GM19025 (cell line): ENCODE measurements around the gene TANGO6.
"Not testable (repeated sequence)": the region's sequence is repeated elsewhere in the genome, so short reads cannot be mapped to it uniquely, and the experiment has no call there.

ENCODE experiments used
- ATAC-seq: cut with Tn5 transposase; IDR thresholded peaks from one replicate; pipeline ENCODE4 v1.9.1; 2021; ENCODE audit warnings: mild to moderate bottlenecking, low read depth, moderate library complexity; ENCODE audit not compliant: unreplicated experiment

The TANGO6 gene

DNA sequence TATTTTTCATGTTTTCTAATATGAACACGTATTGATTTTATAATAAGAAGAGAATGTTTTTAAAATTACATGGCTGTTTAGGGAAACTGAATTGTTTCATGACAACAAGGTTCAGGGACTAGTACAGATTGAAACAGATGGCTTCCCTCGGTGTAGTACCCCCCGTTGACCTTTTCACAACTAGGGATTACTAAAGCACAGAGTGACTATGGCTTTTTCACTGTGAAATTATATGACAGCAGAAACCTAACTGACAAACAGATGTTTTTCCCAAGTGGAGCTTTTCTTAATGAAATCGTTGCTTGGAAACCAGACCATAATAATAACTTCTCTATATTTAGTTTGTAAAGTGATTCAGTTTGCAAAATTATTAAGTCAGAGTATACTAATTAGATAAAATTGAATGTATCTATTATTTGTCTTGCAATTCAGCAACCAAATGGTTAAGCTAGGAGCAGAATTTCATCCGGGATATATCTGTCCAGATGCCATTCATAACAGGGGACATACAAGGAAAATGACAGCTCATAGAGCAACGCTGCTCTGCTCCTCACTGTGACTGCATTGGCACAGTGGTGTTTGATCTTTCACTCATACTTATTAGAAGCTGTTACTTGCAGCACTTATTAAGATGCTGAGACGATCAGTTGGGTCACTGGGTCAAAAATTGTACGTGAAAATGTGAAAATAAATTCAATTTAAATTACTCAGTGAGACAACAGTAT is 111.7 kb downstream of the TANGO6 start:
- no peak for ATAC-seq

DNA sequence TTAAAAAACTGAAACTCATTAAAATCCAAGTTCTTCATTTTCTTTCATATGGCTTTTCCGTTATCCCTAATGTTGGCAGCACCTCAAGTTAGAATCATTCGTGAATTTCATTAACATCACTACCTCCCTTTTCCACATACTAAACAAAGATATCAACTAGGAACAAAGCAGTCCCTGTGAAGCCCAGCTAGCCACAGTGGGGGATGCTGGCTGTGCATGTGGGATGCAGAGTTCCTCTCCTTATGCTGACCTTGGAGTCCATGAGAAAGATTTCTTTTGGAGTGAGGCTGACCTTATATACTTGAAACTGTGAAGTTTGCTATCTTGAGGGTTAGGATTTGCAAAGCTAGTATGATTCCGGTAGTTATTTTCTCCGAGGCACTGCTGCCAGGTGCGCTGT is 117.6 kb downstream of the TANGO6 start:
- ATAC-seq, result no peak

GRCh38 chr16:68961778-68962402 is 118.6 kb downstream of the TANGO6 start:
- ATAC-seq, result no peak

DNA sequence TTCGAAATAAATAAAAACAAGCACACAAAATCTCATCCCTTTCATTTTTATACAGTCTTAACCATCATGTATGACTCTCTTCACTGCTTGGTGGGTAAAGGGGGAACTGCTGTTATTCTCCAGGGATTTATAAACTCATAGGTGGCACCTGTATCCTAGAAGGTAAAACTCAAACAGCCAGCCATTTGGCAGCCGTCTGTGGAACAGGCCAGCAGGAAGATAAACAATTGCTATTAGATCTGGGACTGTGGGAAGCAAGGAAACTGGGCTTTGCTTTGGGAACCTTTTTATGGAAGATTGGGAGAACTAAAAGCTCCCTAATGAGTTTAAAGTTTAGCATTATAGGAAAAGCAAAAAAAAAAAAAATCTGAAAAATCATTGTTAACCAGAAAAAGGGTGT is 126.0 kb downstream of the TANGO6 start:
- no peak for ATAC-seq

DNA sequence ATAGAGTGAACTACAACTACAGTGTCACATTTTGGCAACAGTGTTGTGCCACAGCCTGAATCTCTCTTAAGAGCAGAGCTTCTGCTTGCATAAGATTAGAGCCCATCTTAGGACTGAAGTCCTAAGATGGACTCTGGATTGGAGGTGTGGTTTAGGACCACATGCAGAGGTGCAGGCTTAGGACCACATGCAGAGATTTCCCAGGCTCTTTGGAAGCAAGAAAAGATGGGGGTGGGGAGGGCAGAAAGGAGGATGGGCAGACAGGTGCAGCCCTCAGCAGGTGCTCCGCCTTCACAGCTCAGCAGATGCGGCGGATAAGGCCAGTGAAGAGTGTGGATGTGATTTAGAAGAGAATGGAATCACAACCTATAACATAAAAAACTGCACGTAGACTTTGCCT is 128.7 kb downstream of the TANGO6 start:
- ATAC-seq, result no peak

DNA sequence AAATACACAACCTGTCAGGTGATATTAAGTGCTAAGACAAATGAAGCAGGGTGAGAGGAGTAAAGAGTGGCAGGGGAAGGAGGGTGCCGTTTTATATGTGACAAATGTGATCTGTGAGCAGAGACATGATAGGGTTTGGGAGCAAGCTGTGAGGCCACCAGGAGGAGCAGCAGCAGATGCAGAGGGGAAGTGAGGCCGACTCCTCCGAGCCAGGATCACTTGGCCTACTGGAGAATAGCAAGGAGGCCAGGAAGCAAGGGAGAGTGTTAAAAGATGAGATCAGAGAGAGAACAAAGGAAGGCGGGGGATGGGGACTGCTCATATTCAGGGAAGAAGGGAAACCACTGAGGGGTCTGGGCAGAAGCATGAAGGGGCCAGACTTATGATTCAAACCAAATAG is 129.4 kb downstream of the TANGO6 start:
- ATAC-seq, result no peak

GRCh38 chr16:68973611-68974120 is 130.3 kb downstream of the TANGO6 start:
- no peak for ATAC-seq

DNA sequence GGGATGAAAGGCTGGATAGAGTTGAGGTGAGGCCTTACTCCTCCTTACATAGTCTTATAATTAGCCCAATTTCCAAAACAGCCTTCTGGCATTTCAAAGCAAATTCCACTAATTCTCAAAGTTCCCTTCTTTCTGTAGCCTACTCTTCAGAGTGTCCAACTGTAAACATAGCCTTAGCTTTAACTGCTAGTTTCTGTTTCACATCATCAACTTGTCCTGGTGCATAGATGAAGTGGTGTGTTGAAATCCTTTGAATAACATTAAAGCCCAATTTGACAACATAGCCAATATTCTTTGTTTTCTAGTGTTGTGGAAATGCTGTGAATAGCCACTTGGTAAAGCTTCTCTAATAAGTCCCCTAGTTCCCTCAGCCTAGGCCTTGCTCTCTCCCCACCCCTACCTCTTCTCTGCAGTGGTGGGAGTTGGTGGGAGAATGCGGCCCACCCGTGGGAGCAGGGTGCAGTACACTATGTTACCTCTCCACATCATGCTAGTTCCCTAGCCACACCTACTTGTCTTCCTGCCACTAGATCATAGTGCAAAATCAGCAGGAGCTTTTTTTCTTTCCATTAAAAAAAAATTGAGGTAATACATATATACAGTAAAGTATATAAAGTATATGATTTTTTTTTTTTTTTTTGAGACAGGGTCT is 135.1 kb downstream of the TANGO6 start:
- ATAC-seq, result no peak

DNA sequence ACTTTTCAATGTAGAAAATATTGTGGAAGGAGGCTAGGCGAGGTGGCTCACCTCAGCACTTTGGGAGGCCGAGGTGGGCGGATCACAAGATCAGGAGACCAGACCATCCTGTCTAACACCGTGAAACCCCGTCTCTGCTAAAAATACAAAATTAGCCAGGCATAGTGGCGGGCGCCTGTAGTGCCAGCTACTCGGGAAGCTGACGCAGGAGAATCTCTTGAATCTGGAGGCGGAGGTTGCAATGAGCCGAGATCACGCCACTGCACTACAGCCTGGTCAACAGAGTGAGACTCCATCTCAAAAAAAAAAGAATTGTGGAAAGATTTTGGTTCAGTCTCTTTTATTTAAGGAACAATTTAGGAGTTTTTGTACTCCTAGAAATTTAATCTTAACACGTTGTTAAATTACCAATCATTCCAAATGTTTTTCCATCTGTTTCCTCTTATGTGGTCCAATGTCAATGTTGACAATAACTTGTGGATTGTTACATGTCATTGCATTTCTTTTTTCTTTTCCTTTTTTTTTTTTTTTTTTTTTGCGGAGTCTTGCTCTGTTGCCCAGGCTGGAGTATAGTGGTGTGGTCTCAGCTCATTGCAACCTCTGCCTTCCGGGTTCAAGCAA is 137.5 kb downstream of the TANGO6 start:
- no peak for ATAC-seq

DNA sequence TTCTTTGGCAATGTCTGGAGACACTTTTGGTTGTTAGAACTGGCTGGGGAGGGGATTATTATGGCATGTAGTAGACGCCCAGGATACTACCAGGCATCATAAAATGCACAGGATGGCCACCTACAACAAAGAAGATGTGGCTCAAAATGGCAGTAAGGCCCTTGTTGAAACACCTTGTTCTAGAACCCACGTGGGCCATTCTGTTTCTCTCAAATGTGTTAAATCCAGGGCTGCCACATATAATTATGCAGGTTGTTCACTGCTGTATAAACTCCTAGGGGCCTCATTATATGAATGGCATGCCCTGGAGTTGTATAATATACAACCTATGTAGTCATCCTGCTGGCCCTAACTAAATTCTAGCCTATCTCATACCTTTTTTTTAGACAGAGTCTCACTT is 138.6 kb downstream of the TANGO6 start:
- no peak for ATAC-seq

DNA sequence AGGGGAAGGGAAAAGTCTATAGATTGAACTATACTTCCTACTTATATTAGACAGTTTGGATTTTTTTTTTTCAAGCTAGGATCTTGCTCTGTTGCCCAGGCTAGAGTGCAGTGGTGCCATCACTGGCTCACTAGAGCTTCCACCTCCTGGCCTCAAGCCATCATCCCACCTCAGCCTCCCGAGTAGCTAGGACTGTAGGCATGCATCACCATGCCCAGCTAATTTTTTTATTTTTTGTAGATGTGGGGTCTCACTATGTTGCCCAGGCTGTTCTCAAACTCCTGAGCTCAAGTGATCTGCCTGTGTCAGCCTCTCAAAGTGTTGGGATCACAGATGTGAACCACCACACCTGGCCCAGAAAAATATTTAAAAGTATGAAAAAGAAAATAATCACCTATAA is 141.1 kb downstream of the TANGO6 start:
- no peak for ATAC-seq

- no peak for ATAC-seq
Measured at GRCh38 chr16:68985268-68985667, 141.9 kb downstream of the TANGO6 start.

- ATAC-seq, result no peak
Measured at GRCh38 chr16:68985855-68986254, 142.5 kb downstream of the TANGO6 start.

GRCh38 chr16:68987734-68988457 is 144.6 kb downstream of the TANGO6 start:
- ATAC-seq, result no peak

- ATAC-seq, result not testable (repeated sequence)
Measured at GRCh38 chr16:68990172-68990845, 147.0 kb downstream of the TANGO6 start.

GRCh38 chr16:68991075-68991474 is 147.7 kb downstream of the TANGO6 start:
- ATAC-seq, result no peak

DNA sequence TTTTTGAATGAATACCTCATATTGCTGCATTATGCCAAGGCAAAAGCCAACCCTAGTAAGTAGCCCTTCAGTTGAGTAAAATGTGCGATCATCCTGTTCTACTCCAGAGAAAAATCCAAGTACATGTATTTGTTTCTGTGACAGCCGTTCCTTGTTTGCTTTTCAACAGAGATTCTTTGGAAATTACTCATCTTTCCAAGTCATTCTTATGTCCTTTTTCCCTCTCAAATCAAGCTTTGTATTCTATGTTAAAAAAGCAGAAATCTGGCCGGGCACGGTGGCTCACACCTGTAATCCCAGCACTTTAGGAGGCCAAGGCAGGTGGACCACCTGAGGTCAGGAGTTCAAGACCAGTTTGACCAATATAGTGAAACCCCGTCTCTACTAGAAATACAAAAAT is 149.2 kb downstream of the TANGO6 start:
- no peak for ATAC-seq

GRCh38 chr16:68993456-68993855 is 150.1 kb downstream of the TANGO6 start:
- no peak for ATAC-seq

DNA sequence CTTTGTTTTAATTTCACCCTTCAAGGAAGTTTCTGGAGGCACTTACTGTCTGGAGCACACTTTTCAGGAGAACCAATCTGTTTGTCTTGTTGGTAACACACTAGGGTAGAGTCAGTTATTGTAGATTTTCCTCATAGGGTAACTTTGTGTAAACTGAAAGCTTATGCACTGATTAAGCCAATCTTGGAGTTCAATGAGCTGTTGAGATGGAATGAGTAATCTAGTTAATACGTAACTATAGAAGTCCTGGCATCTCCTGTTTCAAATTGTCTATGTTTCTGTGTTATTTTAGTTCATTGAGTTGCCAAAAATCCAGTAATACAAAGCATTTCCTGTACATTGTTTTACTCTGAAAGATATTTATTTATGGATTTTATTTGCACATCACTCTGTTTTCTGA is 150.6 kb downstream of the TANGO6 start:
- ATAC-seq, result no peak

DNA sequence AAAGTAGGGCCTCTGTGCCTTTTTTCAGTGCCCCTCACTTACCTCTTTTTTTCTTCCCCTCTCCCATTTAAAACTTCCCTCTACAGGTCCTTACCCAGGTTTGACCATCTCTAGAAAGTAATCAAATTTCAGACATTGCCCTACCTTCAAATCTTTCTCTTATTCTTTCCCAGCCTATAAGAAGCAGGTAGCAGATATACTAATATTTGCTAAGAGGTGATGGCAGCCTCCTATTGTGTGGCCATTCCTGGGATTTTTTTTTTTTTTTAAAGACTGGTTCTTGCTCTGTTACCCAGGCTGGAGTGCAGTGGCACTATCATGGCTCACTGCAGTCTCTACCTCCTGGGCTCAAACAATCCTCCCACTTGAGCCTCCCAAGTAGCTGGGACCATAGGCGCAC is 151.0 kb downstream of the TANGO6 start:
- ATAC-seq, result no peak
